Stimulated activated CD8-positive, alpha-beta memory T cell treated with anti-CD3 and anti-CD28 coated beads, Interleukin-12 subunit alpha, Interleukin-12 subunit beta, amount 100 ng/mL, for 4 hours (primary cell): ENCODE measurements around the gene PSMA7.
A peak's percentile ranks its signal among the peaks of the same experiment; 100 is the strongest.

Experiments used
- DNase-seq: peaks from one replicate; pipeline ENCODE4 v3.0.0-alpha.2; 2020; ENCODE audit warnings: low read depth

Gene PSMA7

DNA sequence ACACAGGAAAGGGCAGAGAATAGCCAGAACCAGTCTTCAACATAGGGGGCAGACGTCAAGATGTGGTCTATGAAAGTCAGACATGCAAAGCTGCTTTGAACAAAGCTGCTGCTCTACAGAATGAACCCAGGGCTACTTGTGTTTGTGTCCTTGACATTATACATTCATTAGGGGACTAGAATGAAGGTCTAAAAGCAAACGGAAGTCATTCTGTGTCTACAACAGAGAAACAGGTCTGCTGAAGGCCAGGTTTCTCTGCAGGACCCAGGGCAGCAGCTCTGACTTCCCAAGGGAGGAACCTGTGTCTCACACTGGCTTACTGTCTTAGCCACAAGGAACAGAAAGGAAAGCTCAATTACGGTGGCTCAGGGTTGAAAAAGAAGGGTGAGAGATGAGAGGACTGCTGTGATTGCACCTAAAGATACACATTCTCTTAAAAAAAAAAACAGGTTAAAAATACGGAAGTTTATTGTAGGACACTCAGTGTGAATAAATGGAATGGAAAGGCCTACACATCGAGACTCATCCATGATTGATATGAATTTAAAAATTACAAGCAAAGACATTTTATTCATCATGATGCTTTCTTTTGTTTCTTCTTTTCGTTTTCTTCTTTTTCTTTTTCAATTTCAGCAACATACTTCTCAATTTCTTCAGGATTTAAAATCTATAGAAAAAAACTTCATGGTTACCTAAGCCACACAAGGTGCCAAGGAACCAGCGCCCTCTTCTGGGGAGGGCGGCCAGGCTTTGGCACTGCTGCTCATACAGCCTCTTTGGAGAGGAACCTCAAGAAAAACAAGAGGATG lies 6.7 kb downstream of the PSMA7 start:
- DNase-seq = peak; percentile 30

GRCh38 chr20:62135573-62136266 lies 7.5 kb downstream of the PSMA7 start:
- DNase-seq = no peak

DNA sequence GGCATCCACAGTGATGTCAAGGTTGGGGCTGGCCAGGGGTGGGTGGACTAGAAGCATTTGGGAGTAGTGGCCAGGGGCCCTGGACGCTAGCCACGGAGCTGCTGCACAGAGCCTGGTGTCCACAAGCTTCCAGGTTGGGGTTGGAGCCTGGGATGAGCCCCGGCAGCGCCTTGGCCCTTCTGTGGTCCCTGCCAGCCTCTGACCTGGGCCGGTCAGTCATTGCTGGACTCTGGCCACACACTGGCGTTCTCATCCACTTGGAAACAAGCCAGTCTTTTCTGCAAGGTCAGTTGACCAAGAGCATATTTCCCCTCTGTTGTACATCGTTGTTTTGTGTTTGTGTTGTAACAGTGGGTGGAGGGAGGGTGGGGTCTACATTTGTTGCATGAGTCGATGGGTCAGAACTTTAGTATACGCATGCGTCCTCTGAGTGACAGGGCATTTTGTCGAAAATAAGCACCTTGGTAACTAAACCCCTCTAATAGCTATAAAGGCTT lies 8.4 kb downstream of the PSMA7 start:
- DNase-seq = no peak

GRCh38 chr20:62133864-62134263 lies 9.3 kb downstream of the PSMA7 start:
- DNase-seq = no peak

GRCh38 chr20:62133051-62133845 lies 9.9 kb downstream of the PSMA7 start:
- DNase-seq = no peak

DNA sequence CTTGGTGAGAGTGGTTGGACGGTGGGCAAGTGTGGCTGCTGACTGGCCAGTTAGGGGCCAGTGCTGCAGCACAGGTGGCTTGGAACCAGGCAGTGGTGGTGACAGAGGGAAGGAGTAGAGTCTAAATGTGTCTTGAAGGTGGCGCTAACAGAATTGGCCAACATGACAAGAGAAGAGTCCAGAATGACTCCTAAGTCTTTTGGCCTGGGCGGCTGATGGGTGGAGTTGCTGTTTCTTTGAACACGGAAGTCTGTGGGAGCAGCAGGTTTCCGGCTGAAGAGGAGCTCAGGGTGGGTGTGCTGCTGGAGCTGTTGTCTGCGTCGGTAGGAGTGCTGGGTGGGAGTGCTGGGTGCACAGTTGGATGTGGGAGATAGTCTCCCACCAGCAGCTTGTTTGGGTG lies 10.8 kb downstream of the PSMA7 start:
- DNase-seq = no peak

DNA sequence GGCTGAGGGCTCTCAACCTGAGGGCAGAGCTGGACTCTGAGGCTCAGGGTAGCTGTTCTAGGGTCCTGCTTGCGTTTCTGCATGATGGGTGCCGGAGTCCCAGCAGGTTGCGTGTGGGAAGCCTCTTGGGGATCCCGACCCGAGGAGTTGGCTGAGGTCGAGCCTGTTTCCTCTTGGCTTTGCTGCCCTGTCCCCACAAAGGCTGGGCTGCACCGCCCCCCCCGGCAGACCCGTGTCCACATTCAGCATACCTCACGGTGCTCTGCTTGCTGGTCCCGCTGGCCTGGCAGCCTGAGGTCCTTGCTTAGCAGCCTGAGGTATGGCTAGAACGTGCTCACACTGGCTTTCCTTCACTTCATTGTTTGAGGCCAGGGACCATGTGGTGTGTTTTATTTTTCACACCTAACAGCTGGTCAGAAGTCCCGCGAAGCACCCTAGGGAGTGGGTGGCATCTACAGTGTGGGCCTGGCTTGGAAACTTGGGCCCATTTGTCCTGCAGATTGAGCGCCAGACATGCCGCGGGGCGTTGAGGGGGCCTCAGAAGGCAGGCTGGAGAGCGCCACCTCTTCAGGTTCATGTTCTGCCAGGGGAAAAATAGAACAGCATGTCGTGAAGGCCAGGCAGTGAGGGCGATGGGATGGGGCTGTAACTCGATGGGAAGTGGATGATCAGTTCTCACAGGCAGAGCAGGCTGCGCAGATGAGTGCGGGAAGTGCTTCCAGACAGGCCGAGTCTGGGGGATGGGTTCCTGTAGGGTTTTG lies 11.5 kb downstream of the PSMA7 start:
- no peak for DNase-seq

DNA sequence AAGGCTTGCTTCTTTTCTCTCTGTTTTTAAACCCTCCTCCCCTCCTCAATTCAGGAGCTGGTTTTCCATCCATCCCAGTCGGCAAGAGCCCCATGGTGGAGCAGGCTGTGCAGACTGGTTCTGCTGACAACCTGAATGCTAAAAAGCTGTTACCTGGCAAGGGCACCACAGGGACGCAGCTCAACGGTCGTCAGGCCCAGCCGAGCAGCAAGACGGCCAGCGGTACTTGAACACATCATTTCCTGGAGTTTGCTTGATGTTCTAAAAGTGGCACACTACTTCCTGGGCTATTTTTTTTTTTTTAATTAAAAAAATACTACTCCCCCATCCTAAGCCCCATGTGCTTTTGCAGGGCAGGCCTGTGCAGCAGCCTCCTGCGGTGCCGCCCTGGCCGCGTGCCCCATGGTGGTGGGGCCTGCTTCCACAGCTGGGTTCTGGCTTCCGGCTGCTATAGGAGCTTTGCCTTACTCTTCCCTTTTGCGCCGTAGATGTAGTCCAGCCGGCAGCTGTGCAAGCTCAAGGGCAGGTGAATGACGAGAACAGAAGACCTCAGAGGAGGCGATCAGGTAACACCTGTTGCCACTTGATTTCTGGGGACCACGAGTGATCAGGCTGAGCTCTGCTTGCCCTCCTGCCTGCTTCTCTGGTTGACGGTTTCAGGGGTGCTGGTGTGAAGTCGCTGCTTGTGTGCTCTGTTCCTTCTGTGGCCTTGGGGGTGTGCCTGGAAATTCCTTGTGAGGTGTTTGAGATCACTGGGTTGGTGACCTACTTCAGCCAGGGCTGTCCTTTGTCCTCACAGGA lies 13.3 kb downstream of the PSMA7 start:
- no peak for DNase-seq

DNA sequence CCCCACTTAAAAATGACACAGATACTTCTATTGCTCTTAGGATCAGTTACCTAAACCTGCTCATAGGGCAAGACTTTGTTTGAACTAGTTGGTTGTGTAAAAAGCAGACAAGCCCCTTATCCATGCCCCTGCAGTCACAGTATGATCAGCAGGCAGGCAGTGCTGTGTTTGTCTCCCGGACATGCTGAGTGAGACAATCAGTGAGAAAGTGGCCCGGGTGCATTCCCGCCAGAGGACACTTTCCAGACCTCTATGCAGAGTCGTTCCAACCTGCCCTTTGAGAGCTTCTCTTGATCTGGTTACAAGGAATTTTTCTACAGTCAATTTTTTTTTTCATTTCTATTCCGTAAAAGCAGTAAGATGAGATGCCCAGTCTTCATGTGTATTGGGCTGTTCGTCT lies 14.7 kb downstream of the PSMA7 start:
- no peak for DNase-seq

- no peak for DNase-seq
Observed at GRCh38 chr20:62127799-62128198, 15.4 kb downstream of the PSMA7 start.

- DNase-seq = no peak
Observed at GRCh38 chr20:62126141-62126540, 17.1 kb downstream of the PSMA7 start.

- no peak for DNase-seq
Observed at GRCh38 chr20:62123450-62124118, 19.6 kb downstream of the PSMA7 start.

- DNase-seq = peak; percentile 27
Observed at GRCh38 chr20:62122654-62123449, 20.3 kb downstream of the PSMA7 start.

DNA sequence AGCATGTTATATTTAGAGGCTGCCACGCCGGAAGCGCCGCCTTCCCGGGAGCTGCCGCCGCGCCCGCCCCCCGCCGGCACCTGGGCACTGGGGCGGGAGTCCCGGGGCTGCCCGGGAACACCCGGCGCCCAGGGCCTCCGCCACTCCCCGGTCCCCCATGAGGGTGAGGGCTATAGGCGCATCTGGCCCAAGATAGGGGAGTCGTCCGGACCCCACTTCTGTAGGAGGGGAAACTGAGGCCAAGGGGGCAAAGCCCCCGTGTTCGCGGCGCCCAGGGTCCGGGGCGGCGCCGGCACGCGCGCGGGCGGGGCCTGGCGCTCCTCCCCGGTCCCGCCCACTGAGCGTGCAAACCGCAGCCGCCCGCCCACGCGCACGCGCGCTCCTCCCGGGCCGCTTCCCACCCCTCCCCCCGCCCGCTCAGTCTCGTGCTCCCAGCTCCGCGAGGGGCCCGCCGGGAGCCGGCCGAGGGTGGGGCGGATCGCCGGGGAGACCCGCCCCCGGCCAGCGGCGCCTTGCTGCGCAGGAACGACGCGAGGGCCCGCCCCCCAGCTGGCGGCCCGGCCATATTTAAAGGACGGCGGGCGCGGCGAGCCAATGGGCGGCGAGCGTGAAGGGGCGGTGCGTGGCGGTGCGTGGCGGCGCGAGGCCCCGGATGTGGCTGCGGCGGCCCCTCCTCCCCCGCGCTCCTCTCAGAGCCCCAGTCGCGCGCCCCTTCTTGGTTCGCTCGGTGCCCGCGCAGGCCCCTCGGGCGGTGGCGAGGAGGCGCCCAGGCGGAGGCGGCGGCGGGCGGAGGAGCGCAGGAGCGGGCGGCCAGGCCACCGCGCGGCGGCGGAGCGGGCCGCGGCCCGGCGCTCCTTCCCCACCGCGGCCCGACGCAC lies 21.2 kb downstream of the PSMA7 start, which contains the start of gene LSM14B:
Gene LSM14B, plus strand, starts transcription at position 700 of the 878 bp plus-strand sequence. CDS start 192 bp downstream, outside the sequence.
- peak; percentile 99 for DNase-seq

DNA sequence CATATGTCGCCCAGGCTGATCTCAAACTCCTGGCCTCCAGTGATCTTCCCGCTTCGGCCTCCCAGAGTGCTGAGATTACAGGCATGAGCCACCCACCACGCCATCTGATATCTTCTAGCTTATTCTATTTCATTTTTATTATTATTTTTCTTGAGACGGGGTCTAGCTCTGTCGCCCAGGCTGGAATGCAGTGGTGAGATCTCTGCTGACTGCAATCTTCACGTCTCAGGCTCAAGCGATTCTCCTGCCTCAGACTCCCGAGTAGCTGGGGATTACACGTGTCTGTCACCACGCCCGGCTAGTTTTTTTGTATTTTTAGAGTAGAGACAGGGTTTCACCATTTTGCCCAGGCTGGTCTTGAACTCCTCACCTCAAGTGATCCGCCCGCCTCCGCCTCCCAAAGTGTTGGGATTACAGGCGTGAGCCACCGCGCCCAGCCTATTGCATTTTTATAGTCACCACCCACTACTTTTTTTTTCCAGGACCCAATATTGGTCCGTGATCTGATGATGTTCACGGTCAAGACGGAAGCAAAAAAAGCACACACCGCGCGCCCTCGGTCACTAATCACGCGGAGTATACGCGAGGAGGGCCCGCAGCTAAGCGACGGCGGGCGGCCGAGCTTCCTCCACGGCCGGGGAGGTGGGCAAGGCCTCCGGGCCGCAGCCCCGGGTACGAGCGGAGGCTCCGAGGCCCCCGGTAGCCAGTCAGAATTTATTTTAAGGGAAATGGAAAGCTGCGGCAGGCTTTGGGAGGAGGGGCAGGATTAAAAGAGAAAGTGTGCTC lies 22.0 kb downstream of the PSMA7 start:
- DNase-seq = no peak

GRCh38 chr20:62120365-62120762 lies 22.8 kb downstream of the PSMA7 start:
- DNase-seq = no peak

GRCh38 chr20:62119591-62120364 lies 23.4 kb downstream of the PSMA7 start:
- no peak for DNase-seq
